ENCODE measurements around the gene ZBTB46. TPM values are rescaled to one million over a fixed set of nuclear protein-coding genes. Genes with fewer than 3 reads are reported as not detected.

Gene ZBTB46
- total RNA-seq, 1 experiment from 2014 or later, result not detected

DNA sequence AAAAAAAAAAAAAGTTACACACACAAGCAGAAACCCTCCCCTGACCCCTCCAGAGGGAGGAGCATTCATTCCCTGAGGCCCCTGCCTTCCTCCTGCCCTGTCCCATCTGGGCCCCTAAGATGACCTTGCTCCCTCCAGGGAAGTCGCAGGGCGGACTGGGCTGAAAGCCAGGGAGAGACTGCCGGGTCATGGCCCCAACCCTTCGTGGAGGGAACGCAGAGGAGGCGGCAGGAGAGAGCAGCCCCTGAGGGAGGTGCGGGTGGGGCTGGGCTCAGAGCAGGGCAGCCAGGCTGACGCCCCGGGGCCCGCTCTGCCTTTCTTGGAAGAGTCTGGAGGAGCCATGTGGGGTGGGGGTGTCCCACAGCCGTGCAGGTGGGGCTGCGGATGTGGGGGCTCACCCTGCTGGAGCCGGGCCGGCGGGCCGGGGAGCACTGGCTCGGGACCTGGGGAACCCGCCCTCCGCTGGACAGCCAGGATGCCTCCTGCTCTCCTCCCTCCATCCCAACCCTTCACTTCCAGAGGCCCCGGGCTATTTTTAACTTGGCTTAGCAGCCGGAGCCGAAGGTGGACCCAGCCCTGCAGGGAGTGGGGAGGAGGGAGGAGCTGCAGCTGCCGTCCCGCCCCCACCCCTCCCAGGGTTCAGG, 15.2 kb upstream of the ZBTB46 start:
- H3K4me1 ChIP-seq (ENCODE audit: low read length), result no peaks in the 10 kb centered on the region
- H3K4me3 ChIP-seq (ENCODE audit: low read length), result no peak overlapping the region
- no peaks in the 10 kb centered on the region for H3K9me2 ChIP-seq (replicated peaks; ENCODE audit: insufficient read depth, low read length)
- H3K4me2 ChIP-seq (ENCODE audit: low read depth, low read length, poor library complexity, severe bottlenecking), result no peak overlapping the region
- H4K20me1 ChIP-seq (ENCODE audit: insufficient read depth, low read depth, low read length), result no peaks in the 10 kb centered on the region
- H2AFZ ChIP-seq (ENCODE audit: low read length), result no peak overlapping the region
- H3K27ac ChIP-seq (ENCODE audit: low read length), result no peak overlapping the region
- no peak overlapping the region for H3K9ac ChIP-seq (ENCODE audit: low read length)
- H3K79me2 ChIP-seq (ENCODE audit: low read length), result no peaks in the 10 kb centered on the region
- no peak for DNase-seq
- no peaks in the 10 kb centered on the region for H3K9me3 ChIP-seq (ENCODE audit: low read length)
- no peaks in the 10 kb centered on the region for H3K27me3 ChIP-seq (ENCODE audit: low read length)
- H3K36me3 ChIP-seq (ENCODE audit: insufficient read depth, low read length), result no peaks in the 10 kb centered on the region

DNA sequence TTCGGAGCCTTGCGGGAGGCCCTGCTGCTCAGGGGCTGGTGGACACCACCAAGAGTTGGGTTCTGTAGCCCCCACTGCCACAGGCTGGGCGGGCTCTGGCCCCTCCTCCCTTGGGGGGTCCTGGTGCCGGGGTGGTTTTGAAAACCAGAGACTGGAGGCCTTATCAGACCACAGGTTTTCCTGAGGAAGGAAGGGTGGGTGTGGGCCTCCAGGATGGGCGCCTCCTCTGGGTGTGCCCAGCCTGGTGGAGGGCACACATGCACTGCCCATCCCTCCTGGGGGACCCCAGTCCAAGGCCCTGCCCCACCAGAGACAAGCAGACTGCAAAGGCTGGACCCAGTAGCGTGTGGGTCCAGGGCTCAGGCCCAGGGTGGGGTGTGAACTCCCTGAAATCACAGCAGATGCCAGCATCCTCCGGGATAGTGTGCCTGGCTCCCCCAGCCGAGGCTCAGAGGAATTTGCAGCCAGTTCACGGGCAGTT, 13.5 kb upstream of the ZBTB46 start:
- Histone ChIP-seq H3K27ac (ENCODE audit: low read length) (no peak overlapping the region), H3K4me1 (ENCODE audit: low read length) (no peaks in the 10 kb centered on the region), H3K9ac (ENCODE audit: low read length) (no peak overlapping the region), H3K9me3 (ENCODE audit: low read length) (no peaks in the 10 kb centered on the region), H3K79me2 (ENCODE audit: low read length) (no peaks in the 10 kb centered on the region), H3K9me2 (replicated peaks; ENCODE audit: insufficient read depth, low read length) (no peaks in the 10 kb centered on the region), H4K20me1 (ENCODE audit: insufficient read depth, low read depth, low read length) (no peaks in the 10 kb centered on the region), H3K4me3 (ENCODE audit: low read length) (no peak overlapping the region), H3K4me2 (ENCODE audit: low read depth, low read length, poor library complexity, severe bottlenecking) (no peak overlapping the region), H3K27me3 (ENCODE audit: low read length) (no peaks in the 10 kb centered on the region), H2AFZ (ENCODE audit: low read length) (no peak overlapping the region), H3K36me3 (ENCODE audit: insufficient read depth, low read length) (no peaks in the 10 kb centered on the region)
- DNase-seq, result no peak

DNA sequence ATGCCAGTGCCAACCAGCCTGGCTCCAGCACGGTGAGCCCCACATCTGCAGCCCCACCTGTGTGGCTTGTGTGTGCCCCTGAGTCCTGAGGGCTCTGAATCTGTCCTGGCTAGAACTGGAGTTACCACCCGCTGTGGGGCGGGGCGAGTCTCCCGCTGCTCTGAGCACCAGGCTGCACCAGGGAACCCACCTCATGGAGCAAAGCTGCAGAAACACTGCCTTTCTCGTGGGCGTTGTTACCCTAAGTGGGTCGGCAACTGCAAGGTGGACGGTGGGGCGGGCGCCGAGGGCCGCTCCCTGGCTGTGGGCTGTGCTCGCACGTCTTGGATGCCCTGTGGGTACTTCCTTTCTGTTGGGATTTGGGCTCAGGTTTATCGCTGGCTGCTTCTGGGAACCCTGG, 12.7 kb upstream of the ZBTB46 start:
- Histone ChIP-seq H3K9ac (ENCODE audit: low read length) (no peak overlapping the region), H3K36me3 (ENCODE audit: insufficient read depth, low read length) (no peaks in the 10 kb centered on the region), H3K27ac (ENCODE audit: low read length) (no peak overlapping the region), H3K9me3 (ENCODE audit: low read length) (no peaks in the 10 kb centered on the region), H3K4me2 (ENCODE audit: low read depth, low read length, poor library complexity, severe bottlenecking) (no peak overlapping the region), H2AFZ (ENCODE audit: low read length) (no peak overlapping the region), H3K4me3 (ENCODE audit: low read length) (no peak overlapping the region), H3K79me2 (ENCODE audit: low read length) (no peaks in the 10 kb centered on the region), H3K4me1 (ENCODE audit: low read length) (no peaks in the 10 kb centered on the region), H3K9me2 (replicated peaks; ENCODE audit: insufficient read depth, low read length) (no peaks in the 10 kb centered on the region), H3K27me3 (ENCODE audit: low read length) (no peaks in the 10 kb centered on the region), H4K20me1 (ENCODE audit: insufficient read depth, low read depth, low read length) (no peaks in the 10 kb centered on the region)
- no peak for DNase-seq

DNA sequence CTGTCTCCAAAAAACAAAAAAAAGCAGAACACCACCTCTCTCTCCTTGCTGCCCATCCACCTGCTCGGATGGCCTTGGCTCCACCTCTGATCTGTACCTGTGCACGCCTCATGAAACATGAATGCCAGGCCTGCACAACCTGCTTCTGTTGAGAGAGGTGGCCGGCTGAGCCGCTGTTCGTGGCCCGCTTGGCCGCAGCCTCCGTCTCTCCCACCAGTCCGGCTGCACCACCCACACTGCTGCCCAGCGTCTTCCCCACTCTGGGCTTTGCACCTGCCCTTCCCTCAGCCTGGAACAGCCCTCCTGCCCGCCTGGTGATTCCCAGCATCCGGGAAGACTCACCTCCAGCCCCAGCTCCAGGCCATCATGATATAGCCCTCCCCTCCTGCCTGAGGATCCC, 12.2 kb upstream of the ZBTB46 start:
- H3K9me2 ChIP-seq (replicated peaks; ENCODE audit: insufficient read depth, low read length), result no peaks in the 10 kb centered on the region
- H3K36me3 ChIP-seq (ENCODE audit: insufficient read depth, low read length), result no peaks in the 10 kb centered on the region
- no peak overlapping the region for H3K4me2 ChIP-seq (ENCODE audit: low read depth, low read length, poor library complexity, severe bottlenecking)
- H3K9ac ChIP-seq (ENCODE audit: low read length), result no peak overlapping the region
- no peak overlapping the region for H3K27ac ChIP-seq (ENCODE audit: low read length)
- no peak overlapping the region for H3K4me3 ChIP-seq (ENCODE audit: low read length)
- no peaks in the 10 kb centered on the region for H3K27me3 ChIP-seq (ENCODE audit: low read length)
- H2AFZ ChIP-seq (ENCODE audit: low read length), result no peak overlapping the region
- no peaks in the 10 kb centered on the region for H3K4me1 ChIP-seq (ENCODE audit: low read length)
- H3K9me3 ChIP-seq (ENCODE audit: low read length), result no peaks in the 10 kb centered on the region
- H3K79me2 ChIP-seq (ENCODE audit: low read length), result no peaks in the 10 kb centered on the region
- no peaks in the 10 kb centered on the region for H4K20me1 ChIP-seq (ENCODE audit: insufficient read depth, low read depth, low read length)
- DNase-seq, result no peak

DNA sequence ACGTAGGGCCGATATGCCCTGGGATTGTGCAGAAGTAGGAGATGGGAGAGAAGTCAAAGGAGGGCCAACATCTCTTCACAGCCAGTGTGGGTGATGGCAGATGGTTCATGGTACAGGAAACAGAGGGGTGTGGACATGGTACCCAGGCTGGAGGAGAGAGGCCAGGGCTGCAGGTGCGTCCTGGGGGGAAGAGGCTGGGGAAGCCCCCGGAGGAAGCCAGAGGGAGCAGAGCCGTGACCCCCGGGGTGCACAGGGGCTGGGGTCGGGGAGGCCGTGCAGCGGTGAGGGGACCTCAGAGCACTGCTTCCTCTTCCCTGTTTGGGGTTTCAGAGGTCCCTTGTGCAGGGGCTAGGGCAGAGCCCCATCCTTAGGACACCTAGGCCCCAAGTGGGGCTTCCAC, 11.2 kb upstream of the ZBTB46 start:
- no peak overlapping the region for H2AFZ ChIP-seq (ENCODE audit: low read length)
- H3K9ac ChIP-seq (ENCODE audit: low read length), result no peak overlapping the region
- no peak overlapping the region for H3K4me3 ChIP-seq (ENCODE audit: low read length)
- no peaks in the 10 kb centered on the region for H4K20me1 ChIP-seq (ENCODE audit: insufficient read depth, low read depth, low read length)
- no peaks in the 10 kb centered on the region for H3K9me2 ChIP-seq (replicated peaks; ENCODE audit: insufficient read depth, low read length)
- no peaks in the 10 kb centered on the region for H3K9me3 ChIP-seq (ENCODE audit: low read length)
- no peaks in the 10 kb centered on the region for H3K79me2 ChIP-seq (ENCODE audit: low read length)
- H3K27me3 ChIP-seq (ENCODE audit: low read length), result no peaks in the 10 kb centered on the region
- no peak for DNase-seq
- no peak overlapping the region for H3K27ac ChIP-seq (ENCODE audit: low read length)
- H3K4me1 ChIP-seq (ENCODE audit: low read length), result no peaks in the 10 kb centered on the region
- no peaks in the 10 kb centered on the region for H3K36me3 ChIP-seq (ENCODE audit: insufficient read depth, low read length)
- no peak overlapping the region for H3K4me2 ChIP-seq (ENCODE audit: low read depth, low read length, poor library complexity, severe bottlenecking)

DNA sequence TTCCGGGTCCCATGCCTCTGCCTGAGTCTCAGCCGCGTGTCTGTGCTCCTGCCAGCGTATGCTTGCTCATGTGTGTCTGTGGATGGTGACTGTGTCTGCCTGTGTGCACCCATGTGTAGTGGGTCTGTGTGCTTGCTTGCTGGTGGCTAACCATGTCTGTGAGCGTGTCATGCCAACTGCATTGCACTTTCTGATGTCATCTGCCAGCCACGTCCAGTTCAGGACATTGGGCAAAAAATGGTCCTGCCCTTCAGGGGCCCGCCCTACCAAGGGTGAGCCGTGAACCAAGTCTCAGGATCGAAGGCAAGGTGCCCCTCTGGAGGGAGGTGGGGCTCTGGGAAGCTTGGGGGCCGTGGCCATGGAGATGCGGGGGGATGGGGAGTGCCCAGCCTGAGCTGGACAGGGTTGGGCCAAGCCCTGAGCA, 9.4 kb upstream of the ZBTB46 start:
- Histone ChIP-seq H3K79me2 (ENCODE audit: low read length) (no peaks in the 10 kb centered on the region), H3K4me2 (ENCODE audit: low read depth, low read length, poor library complexity, severe bottlenecking) (no peak overlapping the region), H3K36me3 (ENCODE audit: insufficient read depth, low read length) (no peaks in the 10 kb centered on the region), H3K9me2 (replicated peaks; ENCODE audit: insufficient read depth, low read length) (no peaks in the 10 kb centered on the region), H2AFZ (ENCODE audit: low read length) (no peak overlapping the region), H4K20me1 (ENCODE audit: insufficient read depth, low read depth, low read length) (no peaks in the 10 kb centered on the region), H3K9ac (ENCODE audit: low read length) (no peak overlapping the region), H3K4me1 (ENCODE audit: low read length) (no peaks in the 10 kb centered on the region), H3K9me3 (ENCODE audit: low read length) (no peaks in the 10 kb centered on the region), H3K4me3 (ENCODE audit: low read length) (no peak overlapping the region), H3K27me3 (ENCODE audit: low read length) (no peaks in the 10 kb centered on the region), H3K27ac (ENCODE audit: low read length) (no peak overlapping the region)
- DNase-seq, result no peak

DNA sequence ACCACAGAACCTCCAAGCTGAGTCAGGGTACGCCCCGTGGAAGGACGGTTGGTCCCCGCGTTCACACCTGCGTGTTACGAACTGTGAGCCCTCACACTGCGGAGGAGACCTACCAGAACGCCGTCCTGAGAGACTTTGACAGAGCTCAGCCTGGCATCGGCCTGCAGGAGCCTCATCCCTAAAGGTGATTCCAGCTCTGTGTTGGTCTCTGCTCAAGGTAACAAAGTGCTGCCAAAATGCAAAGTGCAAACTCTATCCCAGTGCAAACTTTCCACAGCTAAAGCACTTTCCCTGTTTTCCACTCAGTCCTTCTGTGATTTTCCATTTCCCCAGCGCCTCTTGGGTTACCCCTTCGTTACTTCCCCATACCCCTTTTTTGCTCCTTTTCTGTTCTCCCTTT, 8.6 kb upstream of the ZBTB46 start:
- Histone ChIP-seq H3K9me2 (replicated peaks; ENCODE audit: insufficient read depth, low read length) (no peaks in the 10 kb centered on the region), H3K36me3 (ENCODE audit: insufficient read depth, low read length) (no peaks in the 10 kb centered on the region), H4K20me1 (ENCODE audit: insufficient read depth, low read depth, low read length) (no peaks in the 10 kb centered on the region), H3K79me2 (ENCODE audit: low read length) (no peaks in the 10 kb centered on the region), H3K9ac (ENCODE audit: low read length) (no peak overlapping the region), H2AFZ (ENCODE audit: low read length) (no peak overlapping the region), H3K4me2 (ENCODE audit: low read depth, low read length, poor library complexity, severe bottlenecking) (no peak overlapping the region), H3K27ac (ENCODE audit: low read length) (no peak overlapping the region), H3K27me3 (ENCODE audit: low read length) (no peaks in the 10 kb centered on the region), H3K4me3 (ENCODE audit: low read length) (no peak overlapping the region), H3K9me3 (ENCODE audit: low read length) (no peaks in the 10 kb centered on the region), H3K4me1 (ENCODE audit: low read length) (no peaks in the 10 kb centered on the region)
- DNase-seq, result no peak

DNA sequence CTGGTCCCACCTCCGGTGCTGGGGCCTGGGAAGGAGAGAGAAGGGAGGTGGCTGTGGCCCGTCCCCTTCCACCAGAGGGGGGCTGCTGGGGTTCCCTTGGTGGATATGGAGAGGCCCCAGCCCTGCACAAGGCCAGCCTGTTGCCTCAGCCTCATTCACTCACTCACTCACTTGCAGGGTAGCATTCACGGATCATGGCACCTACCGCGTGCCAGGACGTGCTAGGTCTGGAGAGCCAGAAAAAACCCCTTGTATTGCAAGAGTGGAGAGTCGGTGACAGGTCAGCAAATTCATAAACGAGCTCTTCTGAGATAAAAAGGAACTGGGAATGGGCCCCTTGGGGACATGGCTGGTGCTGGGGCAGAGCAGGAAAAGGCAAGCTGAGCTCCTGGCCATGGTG, 6.4 kb upstream of the ZBTB46 start:
- H3K79me2 ChIP-seq (ENCODE audit: low read length), result no peaks in the 10 kb centered on the region
- no peak for DNase-seq
- no peaks in the 10 kb centered on the region for H3K9me3 ChIP-seq (ENCODE audit: low read length)
- H2AFZ ChIP-seq (ENCODE audit: low read length), result no peak overlapping the region
- no peaks in the 10 kb centered on the region for H3K4me1 ChIP-seq (ENCODE audit: low read length)
- H3K27ac ChIP-seq (ENCODE audit: low read length), result no peak overlapping the region
- no peaks in the 10 kb centered on the region for H3K36me3 ChIP-seq (ENCODE audit: insufficient read depth, low read length)
- H3K9ac ChIP-seq (ENCODE audit: low read length), result no peak overlapping the region
- no peak overlapping the region for H3K4me3 ChIP-seq (ENCODE audit: low read length)
- no peaks in the 10 kb centered on the region for H3K27me3 ChIP-seq (ENCODE audit: low read length)
- no peaks in the 10 kb centered on the region for H4K20me1 ChIP-seq (ENCODE audit: insufficient read depth, low read depth, low read length)
- no peak overlapping the region for H3K4me2 ChIP-seq (ENCODE audit: low read depth, low read length, poor library complexity, severe bottlenecking)
- no peaks in the 10 kb centered on the region for H3K9me2 ChIP-seq (replicated peaks; ENCODE audit: insufficient read depth, low read length)
